Spinal cord (tissue), 10 donors: ENCODE data around the gene KRTAP3-2. TPM values are rescaled to one million over a fixed set of nuclear protein-coding genes. Genes with fewer than 3 reads are reported as not detected.

Experiments
- DNase-seq, 6 donors: peaks; one replicate each; pipeline versions ENCODE4 v3.0.0 to v3.0.0-alpha.2; 2013 to 2015; ENCODE audit warnings: low spot score in 6 of 6, low read depth in 4 of 6
- H3K27ac ChIP-seq: one replicate; pipeline ENCODE4 v1.5.1; 2013; ENCODE audit warnings: low read depth, low read length, control low read depth
- H3K27me3 ChIP-seq: one replicate; pipeline ENCODE4 v1.6.1; 2013; ENCODE audit warnings: low read length; ENCODE audit not compliant: control insufficient read depth, insufficient read depth
- H3K36me3 ChIP-seq: one replicate; pipeline ENCODE4 v1.6.1; 2013; ENCODE audit warnings: low read length; ENCODE audit not compliant: control insufficient read depth, insufficient read depth
- H3K4me1 ChIP-seq: one replicate; pipeline ENCODE4 v1.6.1; 2013; ENCODE audit warnings: low read length; ENCODE audit not compliant: control insufficient read depth, insufficient read depth
- H3K4me3 ChIP-seq: one replicate; pipeline ENCODE4 v1.5.1; 2013; ENCODE audit warnings: low read depth, low read length, control low read depth
- H3K9me3 ChIP-seq: one replicate; pipeline ENCODE4 v1.6.1; 2013; ENCODE audit warnings: low read length; ENCODE audit not compliant: control insufficient read depth, insufficient read depth
- WGBS: methylation state at CpG from one replicate; pipeline ENCODE4 v1.1.5; 2013; ENCODE audit warnings: missing lambda C conversion rate; ENCODE audit not compliant: insufficient coverage; 5-methylcytosine and 5-hydroxymethylcytosine counted together
- polyA plus RNA-seq, 2 donors: library from polyadenylated mRNA; unstranded; fragments of 120-200 nt; gene quantifications; one replicate each; pipeline ENCODE4 v1.2.1, GENCODE V29; 2013; ENCODE audit not compliant: insufficient read length in 2 of 2
- total RNA-seq, 2 donors: library from RNA; depleted of rRNA in 1 of 2; stranded (reverse); fragments of 120-200 nt in 1 of 2; fragments of >200 nt in 1 of 2; gene quantifications; one replicate each; pipeline versions ENCODE4 v1.2.3 to v1.2.4, GENCODE V29; 2013 to 2014
- donor health status: healthy.

Gene KRTAP3-2
- total and polyA plus RNA-seq, 4 donors: not detected

- Histone ChIP-seq H3K27me3 (no peaks in the 10 kb centered on the region), H3K9me3 (no peaks in the 10 kb centered on the region), H3K36me3 (no peaks in the 10 kb centered on the region), H3K27ac (no peak within 1 kb of the TSS), H3K4me1 (no peaks in the 10 kb centered on the region), H3K4me3 (no peak within 1 kb of the TSS)
- WGBS: 77% methylated on average over 7 of the region's 9 CpGs
- DNase-seq: peak in 2 of 6 donors; percentile 4 to 65
Measured at GRCh38 chr17:41026715-41027471, 27.2 kb upstream of the KRTAP3-2 start, which contains the start of gene KRTAP1-5. Gene KRTAP1-5 (minus strand): TSS chr17:41027208. CDS start chr17:41027155, 53 bp downstream.

- H3K27me3 ChIP-seq: no peaks in the 10 kb centered on the region
- H3K27ac ChIP-seq: no peak overlapping the region
- no peaks in the 10 kb centered on the region for H3K4me1 ChIP-seq
- WGBS: 83% methylated on average over 1 of the region's 3 CpGs
- no peak for DNase-seq
- H3K4me3 ChIP-seq: no peak overlapping the region
- no peaks in the 10 kb centered on the region for H3K9me3 ChIP-seq
- H3K36me3 ChIP-seq: no peaks in the 10 kb centered on the region
Measured at GRCh38 chr17:41024697-41025096, 25.0 kb upstream of the KRTAP3-2 start.

- Histone ChIP-seq H3K4me1 (no peaks in the 10 kb centered on the region), H3K9me3 (no peaks in the 10 kb centered on the region), H3K4me3 (no peak overlapping the region), H3K27me3 (no peaks in the 10 kb centered on the region), H3K27ac (no peak overlapping the region), H3K36me3 (no peaks in the 10 kb centered on the region)
- no peak for DNase-seq
Measured at GRCh38 chr17:41020336-41020735, 20.6 kb upstream of the KRTAP3-2 start.

- Histone ChIP-seq H3K9me3 (no peaks in the 10 kb centered on the region), H3K4me1 (no peaks in the 10 kb centered on the region), H3K36me3 (no peaks in the 10 kb centered on the region), H3K27ac (no peak overlapping the region), H3K4me3 (no peak overlapping the region), H3K27me3 (no peaks in the 10 kb centered on the region)
- 86% methylated on average over 2 of the region's 3 CpGs for WGBS
- no peak for DNase-seq
Measured at GRCh38 chr17:41019415-41019814, 19.7 kb upstream of the KRTAP3-2 start.

GRCh38 chr17:41018541-41018940 is 18.8 kb upstream of the KRTAP3-2 start:
- Histone ChIP-seq H3K9me3 (no peaks in the 10 kb centered on the region), H3K27ac (no peak overlapping the region), H3K27me3 (no peaks in the 10 kb centered on the region), H3K4me1 (no peaks in the 10 kb centered on the region), H3K4me3 (no peak overlapping the region), H3K36me3 (no peaks in the 10 kb centered on the region)
- 80% methylated on average over 2 of the region's 3 CpGs for WGBS
- no peak for DNase-seq

GRCh38 chr17:41016578-41017215 is 17.0 kb upstream of the KRTAP3-2 start:
- DNase-seq: no peak
- no peaks in the 10 kb centered on the region for H3K36me3 ChIP-seq
- H3K4me1 ChIP-seq: no peaks in the 10 kb centered on the region
- WGBS: 82% methylated on average over 13 of the region's 13 CpGs
- H3K27me3 ChIP-seq: no peaks in the 10 kb centered on the region
- H3K9me3 ChIP-seq: no peaks in the 10 kb centered on the region
- H3K27ac ChIP-seq: no peak overlapping the region
- no peak overlapping the region for H3K4me3 ChIP-seq

GRCh38 chr17:41015454-41015853 is 15.7 kb upstream of the KRTAP3-2 start:
- no peak for DNase-seq
- no peaks in the 10 kb centered on the region for H3K27me3 ChIP-seq
- H3K4me3 ChIP-seq: no peak overlapping the region
- H3K9me3 ChIP-seq: no peaks in the 10 kb centered on the region
- WGBS: 79% methylated on average over 4 of the region's 7 CpGs
- H3K4me1 ChIP-seq: no peaks in the 10 kb centered on the region
- no peaks in the 10 kb centered on the region for H3K36me3 ChIP-seq
- no peak overlapping the region for H3K27ac ChIP-seq

GRCh38 chr17:41013606-41014005 is 13.9 kb upstream of the KRTAP3-2 start:
- Histone ChIP-seq H3K27me3 (no peaks in the 10 kb centered on the region), H3K4me3 (no peak overlapping the region), H3K36me3 (no peaks in the 10 kb centered on the region), H3K4me1 (no peaks in the 10 kb centered on the region), H3K27ac (no peak overlapping the region), H3K9me3 (no peaks in the 10 kb centered on the region)
- peak in 2 of 6 donors; percentile 20 to 77 for DNase-seq
- no CpG with 5 or more reads among the region's 1 CpG for WGBS

GRCh38 chr17:41013181-41013580 is 13.5 kb upstream of the KRTAP3-2 start:
- H3K27ac ChIP-seq: no peak overlapping the region

More at GRCh38 chr17:41013181-41013580, 13.5 kb upstream of the KRTAP3-2 start:
- WGBS: no CpG with 5 or more reads among the region's 3 CpGs
- Histone ChIP-seq H3K4me3 (no peak overlapping the region), H3K9me3 (no peaks in the 10 kb centered on the region), H3K4me1 (no peaks in the 10 kb centered on the region), H3K27me3 (no peaks in the 10 kb centered on the region), H3K36me3 (no peaks in the 10 kb centered on the region)
- no peak for DNase-seq
